ENCODE measurements around the gene MYO6. TPM values are rescaled to one million over a fixed set of nuclear protein-coding genes. Genes with fewer than 3 reads are reported as not detected.
A peak's percentile ranks its signal among the peaks of the same experiment; 100 is the strongest.

MYO6 gene
- polyA plus RNA-seq, 1 donor from 2014 or later = 0.23 TPM

DNA sequence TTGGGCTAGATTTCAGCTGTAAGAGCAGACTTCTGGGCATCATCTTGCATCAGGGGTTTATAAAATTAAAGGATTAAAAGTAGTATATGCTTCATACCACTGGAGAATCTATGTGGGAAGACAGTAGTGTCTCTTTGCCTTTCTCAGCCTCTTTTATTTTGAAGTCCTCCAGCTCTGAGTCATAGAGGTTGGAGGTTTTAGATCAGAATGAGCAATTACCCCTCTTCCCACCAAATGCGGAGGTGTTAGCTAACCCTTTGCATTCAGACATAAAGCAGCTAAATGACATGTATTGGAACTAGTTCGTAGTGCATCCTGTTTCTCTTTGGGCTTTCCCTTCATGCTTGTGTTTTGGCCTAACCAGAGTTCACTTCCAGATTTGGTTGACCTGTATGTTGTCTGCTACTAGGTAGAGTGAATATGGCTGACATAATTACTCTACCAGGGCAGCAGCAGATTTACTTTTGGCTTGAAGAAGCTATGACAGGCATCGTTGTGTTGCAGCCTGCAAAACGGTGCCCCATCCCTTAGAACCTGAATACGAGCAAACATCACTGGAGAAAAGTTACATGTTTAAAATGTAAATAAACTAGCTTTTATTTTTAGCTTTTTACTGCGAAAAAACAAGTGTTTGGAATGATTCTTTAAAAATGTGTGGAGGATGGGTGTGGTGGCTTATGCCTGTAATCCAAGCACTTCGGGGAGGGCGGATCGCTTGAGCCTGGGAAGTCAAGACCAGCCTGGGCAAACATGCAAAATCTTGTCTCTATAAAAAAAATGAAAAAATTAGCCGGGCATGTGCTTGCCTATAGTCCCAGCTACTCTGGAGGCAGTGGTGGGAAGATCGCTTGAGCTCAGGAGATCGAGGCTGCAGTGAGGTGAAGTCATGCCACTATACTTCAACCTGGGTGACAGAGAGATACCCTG lies 82.2 kb downstream of the MYO6 start:
- Mint-ChIP-seq H3K4me3 (no peak overlapping the region), H3K27me3 (no peaks in the 10 kb centered on the region), H3K27ac (no peak overlapping the region), H3K9me3 (peaks cover 0 to 1% (median 0%) of the 10 kb centered on the region in 3 donors), H3K4me1 (no peaks in the 10 kb centered on the region), H3K36me3 (no peaks in the 10 kb centered on the region)

DNA sequence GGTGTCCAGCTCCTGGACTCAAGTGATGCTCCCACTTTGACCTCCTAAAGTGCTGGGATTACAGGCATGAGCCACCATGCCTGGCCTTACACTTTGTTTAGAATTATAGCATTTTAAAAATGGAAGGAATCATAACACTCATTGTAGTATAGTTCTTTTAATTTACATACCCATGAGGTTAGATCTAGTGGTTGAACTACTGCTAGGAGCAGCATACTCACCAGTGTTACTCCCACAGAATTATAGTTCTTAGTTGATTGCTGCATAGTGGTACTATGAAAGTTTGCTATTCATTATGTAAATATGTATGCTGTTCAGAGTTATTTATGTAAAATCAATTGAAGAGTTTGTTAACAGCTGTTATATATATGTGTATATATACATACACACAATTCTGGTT lies 85.4 kb downstream of the MYO6 start:
- H3K36me3 Mint-ChIP-seq = no peaks in the 10 kb centered on the region
- H3K4me1 Mint-ChIP-seq = no peaks in the 10 kb centered on the region
- H3K9me3 Mint-ChIP-seq = peaks cover 0 to 1% (median 0%) of the 10 kb centered on the region in 3 donors
- H3K27ac Mint-ChIP-seq = no peak overlapping the region
- no peak overlapping the region for H3K4me3 Mint-ChIP-seq
- H3K27me3 Mint-ChIP-seq = no peaks in the 10 kb centered on the region

DNA sequence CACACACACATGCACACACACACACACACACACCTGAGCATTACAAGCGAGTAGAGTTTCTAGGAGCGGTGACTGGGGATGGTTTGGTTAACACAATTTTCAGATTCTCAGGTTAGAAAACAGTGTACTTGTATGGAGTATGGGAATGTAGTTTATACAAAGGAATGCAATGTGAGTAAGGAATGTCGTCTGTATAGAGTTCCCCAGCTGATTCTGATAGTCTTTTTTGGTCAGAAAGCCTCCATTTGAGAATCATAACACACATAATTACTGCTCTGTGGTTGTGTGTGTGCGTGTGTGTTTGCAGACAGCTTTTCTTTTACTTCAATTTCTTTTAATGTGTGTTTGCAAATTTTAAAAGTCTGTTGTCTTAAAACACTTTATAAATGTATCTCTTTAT lies 93.2 kb downstream of the MYO6 start:
- Mint-ChIP-seq H3K9me3 (no peaks in the 10 kb centered on the region), H3K27me3 (no peaks in the 10 kb centered on the region), H3K4me3 (no peak overlapping the region), H3K4me1 (no peaks in the 10 kb centered on the region), H3K27ac (no peak overlapping the region), H3K36me3 (no peaks in the 10 kb centered on the region)

DNA sequence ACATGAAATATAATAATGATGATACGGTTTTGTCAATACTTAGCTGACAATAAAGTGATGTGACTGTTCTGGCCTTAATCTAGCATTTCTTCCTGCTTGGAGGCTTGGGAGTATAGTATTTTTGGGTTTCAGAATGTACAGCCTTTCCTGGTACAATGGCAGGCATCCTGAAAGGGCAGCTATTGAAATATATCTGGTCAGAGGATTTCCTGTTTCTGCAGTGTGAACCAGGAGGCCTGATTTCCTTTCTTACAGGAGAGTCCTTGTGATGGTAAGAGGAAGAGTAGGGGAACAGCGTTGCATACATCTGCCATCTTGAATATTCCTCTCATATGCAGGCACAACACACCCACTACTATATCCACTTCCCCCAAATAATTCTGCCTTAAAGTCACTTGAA lies 93.7 kb downstream of the MYO6 start:
- H3K9me3 Mint-ChIP-seq = no peaks in the 10 kb centered on the region
- no peaks in the 10 kb centered on the region for H3K4me1 Mint-ChIP-seq
- H3K4me3 Mint-ChIP-seq = no peak overlapping the region
- no peak overlapping the region for H3K27ac Mint-ChIP-seq
- no peaks in the 10 kb centered on the region for H3K27me3 Mint-ChIP-seq
- no peaks in the 10 kb centered on the region for H3K36me3 Mint-ChIP-seq

DNA sequence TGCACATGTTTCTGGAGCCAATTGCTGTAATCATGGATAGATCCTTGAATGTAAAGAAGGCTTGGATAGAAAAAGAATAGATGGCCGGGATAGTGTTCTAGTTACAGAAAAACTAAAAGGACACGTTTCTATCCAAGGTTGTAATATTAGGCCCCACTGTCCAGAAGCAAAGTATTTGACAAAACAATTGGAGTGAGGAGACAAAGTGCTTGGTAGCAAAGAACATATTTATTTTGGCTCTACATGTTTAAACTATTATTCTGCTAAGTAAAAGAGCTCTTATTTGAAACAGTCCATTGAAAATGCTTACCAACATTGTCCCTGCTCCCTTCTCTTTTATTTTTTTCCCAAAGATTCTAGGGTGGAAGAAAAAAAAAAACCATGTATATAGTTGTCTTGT lies 94.4 kb downstream of the MYO6 start:
- Mint-ChIP-seq H3K4me1 (no peaks in the 10 kb centered on the region), H3K36me3 (no peaks in the 10 kb centered on the region), H3K9me3 (no peaks in the 10 kb centered on the region), H3K4me3 (no peak overlapping the region), H3K27ac (no peak overlapping the region), H3K27me3 (no peaks in the 10 kb centered on the region)

DNA sequence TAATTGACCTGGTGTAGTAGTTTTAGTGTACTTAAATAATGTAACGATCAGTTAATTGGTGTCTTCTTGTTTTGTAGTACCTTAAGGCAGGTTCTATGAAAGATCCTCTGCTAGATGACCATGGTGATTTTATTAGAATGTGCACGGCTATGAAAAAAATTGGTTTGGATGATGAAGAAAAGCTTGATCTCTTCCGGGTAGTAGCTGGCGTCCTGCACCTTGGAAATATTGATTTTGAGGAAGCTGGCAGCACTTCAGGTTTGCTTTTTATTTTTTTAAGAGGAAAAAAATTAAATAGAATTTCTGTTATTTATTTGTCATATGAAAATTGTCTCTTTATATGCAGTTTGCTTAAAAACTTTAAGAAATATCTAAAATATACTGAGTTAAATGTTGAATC lies 99.2 kb downstream of the MYO6 start:
- no peak overlapping the region for H3K27ac Mint-ChIP-seq
- H3K4me1 Mint-ChIP-seq = no peaks in the 10 kb centered on the region
- H3K9me3 Mint-ChIP-seq = no peaks in the 10 kb centered on the region
- peaks cover 2% of the 10 kb centered on the region for H3K36me3 Mint-ChIP-seq
- no peak overlapping the region for H3K4me3 Mint-ChIP-seq
- no peaks in the 10 kb centered on the region for H3K27me3 Mint-ChIP-seq

DNA sequence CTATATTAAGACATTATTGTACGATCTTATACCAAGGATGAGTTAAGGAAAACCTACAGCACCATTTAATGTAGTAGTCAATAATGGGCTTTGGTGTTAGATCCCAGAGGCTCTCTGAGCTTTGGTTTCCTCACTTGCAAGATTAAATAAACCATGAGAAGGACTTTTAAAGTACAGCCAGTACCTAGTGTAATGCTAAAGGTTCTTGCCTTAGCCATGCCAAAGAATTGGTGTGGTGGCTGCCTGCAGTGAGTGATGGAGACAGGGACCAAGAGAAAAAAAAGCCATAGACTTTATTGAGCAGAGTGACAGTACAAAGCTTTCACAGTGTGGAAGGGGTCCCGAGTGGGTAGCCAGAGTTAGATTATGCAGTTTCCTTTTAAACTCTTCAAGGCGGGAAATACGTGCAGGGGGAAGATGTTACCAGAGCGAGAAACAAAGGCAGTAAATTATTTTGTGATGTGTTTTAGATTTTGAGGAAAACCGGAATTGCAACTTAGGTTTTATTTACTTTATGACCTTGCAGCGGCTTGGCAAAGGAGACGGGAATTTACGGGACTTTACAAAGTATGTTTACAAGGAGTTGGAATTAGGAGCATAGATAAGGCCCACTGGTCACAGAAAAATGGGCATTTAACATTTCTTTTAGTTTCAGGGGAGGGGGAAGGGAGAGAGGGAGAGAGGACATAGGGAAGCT lies 100.4 kb downstream of the MYO6 start:
- peaks cover 2% of the 10 kb centered on the region for H3K36me3 Mint-ChIP-seq
- H3K27me3 Mint-ChIP-seq = no peaks in the 10 kb centered on the region
- H3K4me3 Mint-ChIP-seq = no peak overlapping the region
- H3K27ac Mint-ChIP-seq = no peak overlapping the region
- no peaks in the 10 kb centered on the region for H3K4me1 Mint-ChIP-seq
- H3K9me3 Mint-ChIP-seq = no peaks in the 10 kb centered on the region

DNA sequence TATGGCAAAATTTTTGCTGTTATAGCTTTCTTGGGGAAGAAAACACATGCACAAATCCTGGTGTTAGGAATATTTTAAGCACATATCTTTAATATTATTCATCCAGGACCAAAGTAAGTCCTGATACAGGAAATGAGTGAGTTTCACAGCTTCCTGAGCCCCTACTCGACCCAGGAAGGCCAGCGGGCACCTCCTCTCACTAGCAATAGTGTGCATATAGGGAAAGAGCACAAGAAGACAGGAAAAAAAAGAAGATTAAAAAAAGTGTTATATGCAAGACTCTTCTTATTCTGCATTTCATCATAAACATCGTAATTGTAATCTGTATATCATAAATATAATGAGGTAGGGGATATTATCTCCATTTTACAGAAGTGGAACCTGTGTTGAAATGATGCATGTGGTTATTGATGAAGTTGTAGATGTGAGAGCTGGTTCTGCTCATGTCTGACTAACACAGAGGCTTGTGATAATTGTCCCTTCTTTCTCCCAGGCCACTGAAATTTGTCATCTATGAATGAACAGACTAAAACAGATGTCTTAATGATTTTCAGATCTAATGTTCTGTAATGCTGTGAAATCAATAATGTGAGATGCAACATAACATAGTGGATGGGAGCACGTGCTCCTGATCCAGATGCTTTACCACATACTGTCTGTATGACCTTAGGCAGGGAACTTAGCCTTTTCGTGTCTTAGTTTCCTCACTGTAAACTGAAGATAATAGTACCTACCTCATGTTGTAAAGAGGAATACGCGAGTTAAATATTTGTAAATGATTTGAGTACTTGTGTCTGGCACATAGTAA lies 101.2 kb downstream of the MYO6 start:
- Mint-ChIP-seq H3K36me3 (peaks cover 2% of the 10 kb centered on the region), H3K9me3 (no peaks in the 10 kb centered on the region), H3K4me3 (no peak overlapping the region), H3K27me3 (no peaks in the 10 kb centered on the region), H3K27ac (no peak overlapping the region), H3K4me1 (no peaks in the 10 kb centered on the region)

DNA sequence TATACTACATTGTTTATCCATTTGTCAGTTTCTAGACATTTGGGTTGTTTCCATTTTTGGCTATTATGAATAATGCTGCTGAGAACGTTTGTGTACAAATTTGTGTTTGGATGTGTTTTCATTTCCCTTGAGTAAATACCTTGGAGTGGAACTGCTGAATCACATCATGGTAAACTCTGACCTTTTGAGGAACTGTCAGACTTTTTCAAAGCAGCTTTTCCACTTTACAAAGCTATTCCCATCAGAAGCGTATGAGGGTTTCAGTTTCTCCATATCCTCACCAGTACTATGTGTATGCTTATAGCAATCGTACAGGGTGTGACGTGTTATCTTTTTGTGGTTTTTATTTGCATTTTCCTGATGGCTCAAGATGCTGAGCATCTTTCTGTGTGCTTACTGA lies 103.7 kb downstream of the MYO6 start:
- Mint-ChIP-seq H3K9me3 (no peaks in the 10 kb centered on the region), H3K27me3 (no peaks in the 10 kb centered on the region), H3K4me1 (no peaks in the 10 kb centered on the region)

DNA sequence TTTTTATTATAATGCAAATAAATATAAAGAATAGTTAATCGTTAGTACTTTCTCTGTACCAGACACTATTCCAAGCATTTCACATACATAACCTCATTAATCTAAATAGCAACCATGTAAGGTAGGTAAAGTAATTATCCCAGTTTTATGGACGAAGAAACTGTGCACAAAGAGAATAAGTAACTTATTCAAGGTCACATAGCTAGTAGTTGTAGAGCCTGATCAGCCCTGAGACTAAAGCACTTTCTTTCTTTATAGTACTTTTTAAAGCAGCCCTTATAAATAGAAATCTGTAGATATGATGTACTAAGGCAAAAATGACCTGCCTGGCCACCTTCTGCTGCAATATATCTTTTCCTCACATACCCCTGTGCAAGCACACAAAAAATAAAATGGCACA lies 104.8 kb downstream of the MYO6 start:
- Mint-ChIP-seq H3K36me3 (peaks cover 2% of the 10 kb centered on the region), H3K27me3 (no peaks in the 10 kb centered on the region), H3K4me3 (no peak overlapping the region), H3K9me3 (no peaks in the 10 kb centered on the region), H3K27ac (no peak overlapping the region), H3K4me1 (no peaks in the 10 kb centered on the region)

More for the DNA sequence above, 103.7 kb downstream of the MYO6 start:
- H3K4me3 Mint-ChIP-seq = no peak overlapping the region
- H3K27ac Mint-ChIP-seq = no peak overlapping the region
- peaks cover 2% of the 10 kb centered on the region for H3K36me3 Mint-ChIP-seq

DNA sequence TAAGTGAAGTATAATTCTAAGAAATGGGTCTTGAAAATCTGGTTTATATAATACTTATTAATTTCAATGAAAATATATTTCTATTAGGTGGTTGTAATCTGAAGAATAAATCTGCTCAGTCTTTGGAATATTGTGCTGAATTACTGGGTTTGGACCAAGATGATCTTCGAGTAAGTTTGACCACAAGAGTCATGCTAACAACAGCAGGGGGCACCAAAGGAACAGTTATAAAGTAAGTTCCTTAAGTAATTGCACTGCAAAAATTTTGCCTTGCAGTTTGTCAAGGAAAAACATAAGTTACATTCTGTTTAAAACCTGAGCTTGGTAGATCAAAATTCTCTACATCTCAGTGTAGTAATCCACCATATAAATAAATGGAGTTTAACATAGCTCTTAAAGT lies 106.0 kb downstream of the MYO6 start:
- Mint-ChIP-seq H3K27ac (no peak overlapping the region), H3K4me3 (no peak overlapping the region), H3K9me3 (no peaks in the 10 kb centered on the region), H3K27me3 (no peaks in the 10 kb centered on the region), H3K36me3 (peaks cover 2% of the 10 kb centered on the region), H3K4me1 (no peaks in the 10 kb centered on the region)

DNA sequence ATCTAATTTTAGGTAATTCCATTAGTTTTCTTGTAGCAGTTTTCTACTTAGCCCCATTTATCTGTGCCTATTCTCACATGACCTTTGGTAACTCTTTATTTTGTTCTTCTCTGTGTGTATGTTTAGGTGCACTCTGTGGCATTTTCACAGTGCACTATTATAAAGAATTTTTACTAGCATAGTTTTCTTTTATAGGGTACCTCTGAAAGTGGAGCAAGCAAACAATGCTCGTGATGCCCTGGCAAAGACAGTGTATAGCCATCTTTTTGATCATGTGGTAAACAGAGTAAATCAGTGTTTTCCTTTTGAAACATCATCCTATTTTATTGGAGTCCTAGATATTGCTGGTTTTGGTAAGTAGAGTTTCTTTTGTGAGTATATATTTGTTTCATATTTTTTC lies 107.9 kb downstream of the MYO6 start:
- no peaks in the 10 kb centered on the region for H3K27me3 Mint-ChIP-seq

DNA sequence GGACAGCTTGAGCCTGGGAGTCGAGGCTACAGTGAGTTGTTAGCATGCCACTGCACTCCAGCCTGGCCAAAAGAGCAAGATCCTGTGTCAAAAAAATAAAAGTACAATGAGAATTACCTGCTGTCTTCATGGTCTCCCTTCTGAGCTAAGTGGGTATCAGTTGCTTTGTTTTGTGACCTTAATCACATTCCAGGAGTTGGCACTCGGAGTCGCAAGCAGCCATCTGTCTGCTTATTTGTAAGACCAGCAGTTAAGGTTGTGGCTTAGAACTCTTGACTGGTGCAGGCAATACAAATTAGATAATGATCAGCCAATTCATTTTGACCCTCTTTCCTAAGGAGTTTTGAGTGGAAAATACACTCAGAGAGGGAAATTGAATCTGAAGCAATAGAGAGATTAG lies 114.0 kb downstream of the MYO6 start:
- H3K27me3 Mint-ChIP-seq = no peaks in the 10 kb centered on the region
- H3K9me3 Mint-ChIP-seq = no peaks in the 10 kb centered on the region
- H3K36me3 Mint-ChIP-seq = no peaks in the 10 kb centered on the region
- H3K4me3 Mint-ChIP-seq = no peak overlapping the region
- H3K4me1 Mint-ChIP-seq = no peaks in the 10 kb centered on the region
- peak overlapping the region in 1 of 3 donors; percentile 47 for H3K27ac Mint-ChIP-seq

More for the DNA sequence above, 107.9 kb downstream of the MYO6 start:
- Mint-ChIP-seq H3K4me1 (no peaks in the 10 kb centered on the region), H3K27ac (no peak overlapping the region), H3K9me3 (no peaks in the 10 kb centered on the region), H3K36me3 (no peaks in the 10 kb centered on the region), H3K4me3 (no peak overlapping the region)

DNA sequence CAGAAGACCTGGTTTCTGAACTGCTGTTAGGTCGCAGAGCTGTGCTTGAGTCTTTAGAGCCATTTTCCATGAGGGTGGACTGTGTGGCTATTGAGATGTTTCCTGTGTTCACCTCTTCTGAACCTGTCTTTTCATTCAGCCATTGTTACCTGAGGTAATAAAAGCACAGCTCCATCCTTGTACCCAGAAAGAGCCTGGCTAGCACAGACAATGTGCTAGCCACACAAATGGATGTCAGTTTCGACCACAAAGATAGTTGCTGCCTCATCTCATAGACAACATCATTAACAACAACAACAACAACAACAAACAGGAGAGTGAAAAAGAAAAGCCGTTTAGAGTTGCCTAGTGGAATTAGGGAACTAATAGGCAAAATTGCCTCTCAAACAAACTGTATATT lies 114.7 kb downstream of the MYO6 start:
- H3K9me3 Mint-ChIP-seq = no peaks in the 10 kb centered on the region
- H3K27ac Mint-ChIP-seq = no peak overlapping the region
- no peaks in the 10 kb centered on the region for H3K27me3 Mint-ChIP-seq
- H3K36me3 Mint-ChIP-seq = no peaks in the 10 kb centered on the region
- H3K4me3 Mint-ChIP-seq = no peak overlapping the region
- H3K4me1 Mint-ChIP-seq = no peaks in the 10 kb centered on the region

DNA sequence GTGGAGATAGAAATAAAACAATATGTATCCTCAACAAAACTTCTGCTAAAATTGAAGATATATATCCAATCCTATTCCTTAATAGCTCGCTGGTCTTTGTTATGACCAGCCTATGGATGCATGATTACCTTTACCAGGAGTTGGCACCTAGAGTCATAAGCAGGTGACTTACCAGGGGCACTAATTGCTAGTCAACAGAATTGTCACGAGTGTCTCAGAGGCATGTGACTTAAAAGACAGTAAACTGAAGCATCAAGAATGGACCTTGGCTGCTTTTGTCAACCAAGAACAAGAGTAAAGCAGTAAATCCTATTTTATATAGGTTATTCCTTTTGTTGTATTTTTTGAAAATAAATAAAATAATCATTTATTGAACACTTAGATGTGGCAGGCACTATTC lies 115.4 kb downstream of the MYO6 start:
- H3K27ac Mint-ChIP-seq = no peak overlapping the region
- no peaks in the 10 kb centered on the region for H3K27me3 Mint-ChIP-seq
- no peaks in the 10 kb centered on the region for H3K9me3 Mint-ChIP-seq
- H3K4me3 Mint-ChIP-seq = no peak overlapping the region
- no peaks in the 10 kb centered on the region for H3K36me3 Mint-ChIP-seq
- H3K4me1 Mint-ChIP-seq = no peaks in the 10 kb centered on the region

All from IgD-negative memory B cell (primary cell).